HG03135 (cell line): ENCODE data around the gene CASKIN1.

Experiments used
- ATAC-seq: cut with Tn5 transposase; IDR thresholded peaks from one replicate; pipeline ENCODE4 v1.9.1; 2021; ENCODE audit warnings: mild to moderate bottlenecking, moderate library complexity; ENCODE audit not compliant: unreplicated experiment

The CASKIN1 gene

GRCh38 chr16:2176047-2176446 is 20.4 kb downstream of the CASKIN1 start:
- ATAC-seq: no peak

- no peak for ATAC-seq
These were observed 21.0 kb downstream of the CASKIN1 start for GRCh38 chr16:2175454-2175853.

- no peak for ATAC-seq
These were observed 21.8 kb downstream of the CASKIN1 start for GRCh38 chr16:2174396-2175131.

- no peak for ATAC-seq
These were observed 22.5 kb downstream of the CASKIN1 start for GRCh38 chr16:2173916-2174315.

GRCh38 chr16:2173366-2173765 is 23.0 kb downstream of the CASKIN1 start:
- no peak for ATAC-seq

GRCh38 chr16:2172688-2173335 is 23.6 kb downstream of the CASKIN1 start:
- ATAC-seq: no peak

GRCh38 chr16:2171601-2172178 is 24.7 kb downstream of the CASKIN1 start:
- no peak for ATAC-seq

GRCh38 chr16:2170587-2171435 is 25.6 kb downstream of the CASKIN1 start:
- no peak for ATAC-seq

GRCh38 chr16:2170080-2170479 is 26.3 kb downstream of the CASKIN1 start:
- ATAC-seq: no peak

- ATAC-seq: no peak
These were observed 29.3 kb downstream of the CASKIN1 start for GRCh38 chr16:2167068-2167638.

- no peak for ATAC-seq
These were observed 29.9 kb downstream of the CASKIN1 start for GRCh38 chr16:2166263-2167067.

- no peak for ATAC-seq
These were observed 30.5 kb downstream of the CASKIN1 start for GRCh38 chr16:2165861-2166260.

GRCh38 chr16:2163211-2163881 is 33.1 kb downstream of the CASKIN1 start:
- ATAC-seq: no peak

GRCh38 chr16:2162676-2163118 is 33.7 kb downstream of the CASKIN1 start:
- ATAC-seq: no peak

GRCh38 chr16:2161911-2162310 is 34.5 kb downstream of the CASKIN1 start:
- no peak for ATAC-seq

GRCh38 chr16:2160915-2161551 is 35.4 kb downstream of the CASKIN1 start:
- ATAC-seq: no peak

GRCh38 chr16:2159175-2159838 is 37.1 kb downstream of the CASKIN1 start:
- no peak for ATAC-seq

GRCh38 chr16:2158262-2158638 is 38.2 kb downstream of the CASKIN1 start:
- no peak for ATAC-seq
